ENCODE measurements around the gene TRMT2A. TPM values are rescaled to one million over a fixed set of nuclear protein-coding genes. Genes with fewer than 3 reads are reported as not detected.

The TRMT2A gene
- polyA plus RNA-seq, 1 of the 3 experiments (the other 2 are of a cell fraction) = 54.6 TPM

- peaks cover 0 to 27% of the 10 kb centered on the region in 2 experiments; a peak in 1 of 4 replicates for H3K4me1 ChIP-seq (ENCODE audit: control insufficient read depth in 1 of 2, insufficient read depth in 2 of 2, low read depth in 1 of 2, low read length in 1 of 2)
- H3K9me2 ChIP-seq = no peaks in the 10 kb centered on the region
- DNase-seq = no peak
- no peak overlapping the region for H3K4me2 ChIP-seq
- H3K9ac ChIP-seq = no peak overlapping the region
- H3F3A ChIP-seq (replicated peaks; ENCODE audit: insufficient read depth) = peaks cover 18% of the 10 kb centered on the region
- TF ChIP-seq YY1 (IDR thresholded peaks at IDR 0.05; ENCODE audit: low read depth) (0 out of 2 replicates have a peak, but pooled peaks have one; percentile 41), SIN3A (IDR thresholded peaks at IDR 0.05; ENCODE audit: borderline replicate concordance, low read depth, low read length) (no peak)
- H3K27me3 ChIP-seq (ENCODE audit: insufficient read depth) = no peaks in the 10 kb centered on the region
- ChIA-PET CTCF (interaction anchor here (0.7 to 2.2 kb wide), 7 partner anchors 10 to 188 kb away, joined by 3 to 8 read pairs (median 3); no protein-coding TSS in a partner anchor), POLR2A (interaction anchor here (1.0 to 1.9 kb wide), 3 partner anchors 10 to 25 kb away, joined by 3 to 7 read pairs (median 5); partner anchors contain the start of genes RANBP1 and TRMT2A)
- peaks cover 0 to 37% of the 10 kb centered on the region in 2 experiments for H3K36me3 ChIP-seq (replicated peaks in 1 of 2; ENCODE audit: control insufficient read depth in 1 of 2, insufficient read depth in 2 of 2, low read length in 1 of 2)
- peaks cover 17% of the 10 kb centered on the region for H4K20me1 ChIP-seq (ENCODE audit: insufficient read depth)
- no peak overlapping the region for H3K27ac ChIP-seq (ENCODE audit: low read depth in 2 of 2, low read length in 1 of 2)
- H3K9me3 ChIP-seq = no peaks in the 10 kb centered on the region
- H3K4me3 ChIP-seq (ENCODE audit: low read depth in 2 of 2, low read length in 1 of 2) = no peak overlapping the region
- WGBS (ENCODE audit: low lambda C conversion rate) = 93% methylated on average over 2 of the region's 3 CpGs
- H2AFZ ChIP-seq (ENCODE audit: low read depth) = no peak overlapping the region
- peaks cover 34% of the 10 kb centered on the region for H3K79me2 ChIP-seq (ENCODE audit: insufficient read depth)
Observed at GRCh38 chr22:20129747-20130014, 12.7 kb upstream of the TRMT2A start.

DNA sequence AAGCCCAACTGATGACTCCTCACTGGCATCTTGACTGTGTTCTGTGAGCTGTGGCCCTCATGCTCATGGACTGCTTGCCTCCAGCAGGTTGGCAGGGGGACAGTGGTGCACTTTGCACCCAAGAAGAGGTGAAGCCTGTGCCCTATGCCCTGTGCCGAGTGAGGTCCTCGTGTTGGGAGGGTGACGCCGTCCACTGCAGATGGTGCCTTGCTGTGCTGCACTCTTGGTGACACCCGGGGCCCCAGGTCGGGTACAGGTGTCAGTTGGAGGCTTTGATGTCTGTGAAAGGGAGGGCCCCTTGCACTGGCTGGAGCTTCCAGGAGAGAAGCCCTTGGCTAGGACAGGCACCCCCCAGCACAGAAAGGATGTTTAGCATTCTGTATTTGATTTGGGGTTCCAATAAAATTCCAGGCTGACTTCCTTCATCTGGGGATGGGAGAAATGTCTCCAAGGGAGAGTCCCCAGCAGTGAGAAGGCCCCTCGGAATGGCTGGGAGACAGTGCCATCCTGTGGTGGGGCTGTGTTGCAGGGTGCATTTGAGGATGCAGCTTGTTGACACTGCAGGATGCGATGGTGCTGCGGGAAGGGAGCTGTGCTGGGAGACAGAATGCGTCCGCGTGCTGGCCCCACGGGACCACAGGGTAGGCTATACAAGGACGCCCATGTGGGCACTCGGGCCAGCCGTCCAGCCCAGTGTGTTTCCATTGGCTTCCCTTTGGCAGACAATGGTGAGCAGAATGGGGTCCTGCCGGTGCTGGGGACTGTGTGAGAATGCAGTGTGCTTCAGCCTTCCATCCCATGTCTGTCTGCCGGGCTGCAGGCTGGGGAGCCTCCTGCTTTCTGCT, 12.1 kb upstream of the TRMT2A start:
- POLR2A ChIA-PET = interaction anchor here (1.0 to 1.9 kb wide), 4 partner anchors 9 to 25 kb away, joined by 3 to 7 read pairs (median 5); partner anchors contain the start of genes RANBP1 and TRMT2A
- Histone ChIP-seq H3K27ac (ENCODE audit: low read depth in 2 of 2, low read length in 1 of 2) (no peak overlapping the region), H3K4me2 (no peak overlapping the region), H3K79me2 (ENCODE audit: insufficient read depth) (peaks cover 30% of the 10 kb centered on the region), H3F3A (replicated peaks; ENCODE audit: insufficient read depth) (peaks cover 18% of the 10 kb centered on the region), H3K9me2 (no peaks in the 10 kb centered on the region), H2AFZ (ENCODE audit: low read depth) (no peak overlapping the region), H3K9me3 (no peaks in the 10 kb centered on the region), H3K9ac (no peak overlapping the region), H3K27me3 (ENCODE audit: insufficient read depth) (no peaks in the 10 kb centered on the region), H3K4me3 (ENCODE audit: low read depth in 2 of 2, low read length in 1 of 2) (no peak overlapping the region), H4K20me1 (ENCODE audit: insufficient read depth) (peaks cover 12% of the 10 kb centered on the region), H3K4me1 (ENCODE audit: control insufficient read depth in 1 of 2, insufficient read depth in 2 of 2, low read depth in 1 of 2, low read length in 1 of 2) (peaks cover 0 to 21% of the 10 kb centered on the region in 2 experiments; a peak in 1 of 4 replicates), H3K36me3 (replicated peaks in 1 of 2; ENCODE audit: control insufficient read depth in 1 of 2, insufficient read depth in 2 of 2, low read length in 1 of 2) (peaks cover 0 to 41% of the 10 kb centered on the region in 2 experiments)
- TF ChIP-seq MXI1 (IDR thresholded peaks at IDR 0.05; ENCODE audit: low read depth, low read length) = no peak
- peak; percentile 18; the same call in 1 of the 2 replicates for TF ChIP-seq RAD21 (IDR thresholded peaks at IDR 0.05; ENCODE audit: low read length)
- TF ChIP-seq, protein P1, sequence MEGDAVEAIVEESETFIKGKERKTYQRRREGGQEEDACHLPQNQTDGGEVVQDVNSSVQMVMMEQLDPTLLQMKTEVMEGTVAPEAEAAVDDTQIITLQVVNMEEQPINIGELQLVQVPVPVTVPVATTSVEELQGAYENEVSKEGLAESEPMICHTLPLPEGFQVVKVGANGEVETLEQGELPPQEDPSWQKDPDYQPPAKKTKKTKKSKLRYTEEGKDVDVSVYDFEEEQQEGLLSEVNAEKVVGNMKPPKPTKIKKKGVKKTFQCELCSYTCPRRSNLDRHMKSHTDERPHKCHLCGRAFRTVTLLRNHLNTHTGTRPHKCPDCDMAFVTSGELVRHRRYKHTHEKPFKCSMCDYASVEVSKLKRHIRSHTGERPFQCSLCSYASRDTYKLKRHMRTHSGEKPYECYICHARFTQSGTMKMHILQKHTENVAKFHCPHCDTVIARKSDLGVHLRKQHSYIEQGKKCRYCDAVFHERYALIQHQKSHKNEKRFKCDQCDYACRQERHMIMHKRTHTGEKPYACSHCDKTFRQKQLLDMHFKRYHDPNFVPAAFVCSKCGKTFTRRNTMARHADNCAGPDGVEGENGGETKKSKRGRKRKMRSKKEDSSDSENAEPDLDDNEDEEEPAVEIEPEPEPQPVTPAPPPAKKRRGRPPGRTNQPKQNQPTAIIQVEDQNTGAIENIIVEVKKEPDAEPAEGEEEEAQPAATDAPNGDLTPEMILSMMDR (IDR thresholded peaks at IDR 0.05) = peak; percentile 32; the same call in 1 of the 2 replicates
- DNase-seq = no peak
- CTCF ChIA-PET = interaction anchor here (0.6 to 2.2 kb wide), 8 partner anchors 9 to 954 kb away, joined by 3 to 8 read pairs (median 3); no protein-coding TSS in a partner anchor
- WGBS (ENCODE audit: low lambda C conversion rate) = 79% methylated on average over 5 of the region's 18 CpGs

- ChIA-PET POLR2A (interaction anchor here (1.0 to 1.7 kb wide), 3 partner anchors 12 to 26 kb away, joined by 3 to 7 read pairs (median 5); partner anchors contain the start of genes RANBP1 and TRMT2A), CTCF (interaction anchor here (0.6 to 1.6 kb wide), 3 partner anchors 29 to 953 kb away, joined by 3 read pairs; no protein-coding TSS in a partner anchor)
- Histone ChIP-seq H3K27ac (ENCODE audit: low read depth in 2 of 2, low read length in 1 of 2) (no peak overlapping the region), H3K9me2 (no peaks in the 10 kb centered on the region), H2AFZ (ENCODE audit: low read depth) (no peak overlapping the region), H3K9ac (no peak overlapping the region), H3K79me2 (ENCODE audit: insufficient read depth) (peaks cover 30% of the 10 kb centered on the region), H3K9me3 (no peaks in the 10 kb centered on the region), H4K20me1 (ENCODE audit: insufficient read depth) (peaks cover 9% of the 10 kb centered on the region), H3K27me3 (ENCODE audit: insufficient read depth) (no peaks in the 10 kb centered on the region), H3F3A (replicated peaks; ENCODE audit: insufficient read depth) (peaks cover 18% of the 10 kb centered on the region), H3K4me2 (no peak overlapping the region), H3K36me3 (replicated peaks in 1 of 2; ENCODE audit: control insufficient read depth in 1 of 2, insufficient read depth in 2 of 2, low read length in 1 of 2) (peaks cover 6 to 47% of the 10 kb centered on the region in 2 experiments), H3K4me3 (ENCODE audit: low read depth in 2 of 2, low read length in 1 of 2) (no peak overlapping the region), H3K4me1 (ENCODE audit: control insufficient read depth in 1 of 2, insufficient read depth in 2 of 2, low read depth in 1 of 2, low read length in 1 of 2) (peaks cover 0 to 16% of the 10 kb centered on the region in 2 experiments; a peak in 1 of 4 replicates)
- no peak for DNase-seq
- 70% methylated on average over 2 of the region's 2 CpGs for WGBS (ENCODE audit: low lambda C conversion rate)
- no peak for TF ChIP-seq MEF2A (IDR thresholded peaks at IDR 0.05; ENCODE audit: borderline replicate concordance, low read depth)
- no peak for TF ChIP-seq RAD21 (IDR thresholded peaks at IDR 0.05; ENCODE audit: low read length)
- no peak for TF ChIP-seq FOSL2 (IDR thresholded peaks at IDR 0.05; ENCODE audit: borderline replicate concordance, low read depth)
- no peak for TF ChIP-seq MXI1 (IDR thresholded peaks at IDR 0.05; ENCODE audit: low read depth, low read length)
- TF ChIP-seq TCF12 (IDR thresholded peaks at IDR 0.05) = no peak
- no peak for TF ChIP-seq EP300 (IDR thresholded peaks at IDR 0.05; ENCODE audit: borderline replicate concordance in 1 of 2, low read depth in 1 of 2, low read length in 1 of 2)
- TF ChIP-seq, protein P2, sequence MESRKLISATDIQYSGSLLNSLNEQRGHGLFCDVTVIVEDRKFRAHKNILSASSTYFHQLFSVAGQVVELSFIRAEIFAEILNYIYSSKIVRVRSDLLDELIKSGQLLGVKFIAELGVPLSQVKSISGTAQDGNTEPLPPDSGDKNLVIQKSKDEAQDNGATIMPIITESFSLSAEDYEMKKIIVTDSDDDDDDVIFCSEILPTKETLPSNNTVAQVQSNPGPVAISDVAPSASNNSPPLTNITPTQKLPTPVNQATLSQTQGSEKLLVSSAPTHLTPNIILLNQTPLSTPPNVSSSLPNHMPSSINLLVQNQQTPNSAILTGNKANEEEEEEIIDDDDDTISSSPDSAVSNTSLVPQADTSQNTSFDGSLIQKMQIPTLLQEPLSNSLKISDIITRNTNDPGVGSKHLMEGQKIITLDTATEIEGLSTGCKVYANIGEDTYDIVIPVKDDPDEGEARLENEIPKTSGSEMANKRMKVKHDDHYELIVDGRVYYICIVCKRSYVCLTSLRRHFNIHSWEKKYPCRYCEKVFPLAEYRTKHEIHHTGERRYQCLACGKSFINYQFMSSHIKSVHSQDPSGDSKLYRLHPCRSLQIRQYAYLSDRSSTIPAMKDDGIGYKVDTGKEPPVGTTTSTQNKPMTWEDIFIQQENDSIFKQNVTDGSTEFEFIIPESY (IDR thresholded peaks at IDR 0.05; ENCODE audit: borderline replicate concordance, low read depth) = no peak
- TF ChIP-seq TEAD4 (IDR thresholded peaks at IDR 0.05; ENCODE audit: borderline replicate concordance, insufficient read depth) = no peak
- TF ChIP-seq, protein P1 (IDR thresholded peaks at IDR 0.05) = no peak
- TF ChIP-seq JUND (IDR thresholded peaks at IDR 0.05) = no peak
Observed at GRCh38 chr22:20128619-20128901, 11.5 kb upstream of the TRMT2A start.

Measured in SK-N-SH (cell line).